Activated B cell treated with CpG ODN at 0.5 μM for 24 hours (primary cell): ENCODE results near the gene IL13RA1. TPM values are rescaled to one million over a fixed set of nuclear protein-coding genes. Genes with fewer than 3 reads are reported as not detected.

Source experiments
- ATAC-seq: fragments of 200-7000 bp; cut with Tn5 transposase; one replicate; pipeline ENCODE4 v1.10.0; 2021; ENCODE audit warnings: low read depth, mild to moderate bottlenecking, moderate library complexity
- CTCF ChIA-PET: fragments of 350-600 bp; sonication (Branson Sonifier 250); formaldehyde crosslinking; loops from one replicate; lab custom pipeline; 2021; ENCODE audit warnings: antibody characterized with exemption; lab: Charles Lee
- POLR2A ChIA-PET: fragments of 350-600 bp; sonication (Branson Sonifier 250); formaldehyde crosslinking; loops from one replicate; lab custom pipeline; 2021; ENCODE audit warnings: antibody characterized with exemption; lab: Charles Lee
- DNase-seq: peaks from one replicate; pipeline ENCODE4 v3.0.0; 2022
- H3K27ac Mint-ChIP-seq: one replicate; pipeline ENCODE4 v1.8.0; 2020; ENCODE audit warnings: mixed read lengths
- H3K27me3 Mint-ChIP-seq: one replicate; pipeline ENCODE4 v1.8.0; 2021; ENCODE audit warnings: mixed read lengths
- H3K36me3 Mint-ChIP-seq: one replicate; pipeline ENCODE4 v1.8.0; 2021; ENCODE audit warnings: low read depth, mixed read lengths
- H3K4me1 Mint-ChIP-seq: one replicate; pipeline ENCODE4 v1.8.0; 2021; ENCODE audit warnings: mixed read lengths
- H3K4me3 Mint-ChIP-seq: one replicate; pipeline ENCODE4 v1.8.0; 2020; ENCODE audit warnings: mild to moderate bottlenecking, mixed read lengths
- H3K9me3 Mint-ChIP-seq: one replicate; pipeline ENCODE4 v1.8.0; 2020; ENCODE audit warnings: mixed read lengths
- intact Hi-C: fragments of 100-400 bp; cut with micrococcal nuclease; formaldehyde crosslinking; loops from one replicate; pipeline ENCODE4 v1.15.1; 2024
- total RNA-seq: library from RNA; stranded (reverse); gene quantifications from 2 replicates; pipeline ENCODE4 v1.2.3, GENCODE V29; 2022
- TF ChIP-seq, protein P1 (sequence below): fragments of 200-600 bp; IDR thresholded peaks from one replicate; pipeline ENCODE4 v1.8.0; 2022; ENCODE audit warnings: antibody characterized with exemption, mild to moderate bottlenecking

Gene IL13RA1
- total RNA-seq, 1 donor from 2014 or later = 15.0 TPM

GRCh38 chrX:118751950-118752783 lies 24.8 kb downstream of the IL13RA1 start:
- peak; percentile 86 for ATAC-seq

DNA sequence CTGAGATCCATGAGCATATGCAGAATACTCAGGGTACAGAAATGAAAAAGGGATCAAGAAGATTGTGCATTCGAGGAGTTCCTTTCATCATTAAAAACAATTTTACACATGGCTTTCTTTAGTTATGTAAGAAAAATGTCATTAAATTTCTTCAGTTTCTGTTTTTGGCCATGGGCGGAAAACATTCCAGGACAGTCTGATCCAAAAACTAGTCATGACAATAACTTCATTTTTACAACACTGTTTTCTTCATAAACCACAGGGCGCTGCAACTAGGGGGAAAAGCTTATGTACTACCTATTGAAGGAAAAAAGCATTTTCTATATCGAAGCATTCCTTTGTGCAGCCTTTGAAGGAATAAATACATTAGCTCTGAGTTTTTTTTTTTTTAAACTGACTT lies 28.2 kb downstream of the IL13RA1 start:
- peaks cover 33% of the 10 kb centered on the region for H3K4me1 Mint-ChIP-seq
- no peaks in the 10 kb centered on the region for H3K27me3 Mint-ChIP-seq
- no peak for ATAC-seq
- CTCF ChIA-PET = no interaction called here
- POLR2A ChIA-PET = no interaction called here
- TF ChIP-seq, protein P1, sequence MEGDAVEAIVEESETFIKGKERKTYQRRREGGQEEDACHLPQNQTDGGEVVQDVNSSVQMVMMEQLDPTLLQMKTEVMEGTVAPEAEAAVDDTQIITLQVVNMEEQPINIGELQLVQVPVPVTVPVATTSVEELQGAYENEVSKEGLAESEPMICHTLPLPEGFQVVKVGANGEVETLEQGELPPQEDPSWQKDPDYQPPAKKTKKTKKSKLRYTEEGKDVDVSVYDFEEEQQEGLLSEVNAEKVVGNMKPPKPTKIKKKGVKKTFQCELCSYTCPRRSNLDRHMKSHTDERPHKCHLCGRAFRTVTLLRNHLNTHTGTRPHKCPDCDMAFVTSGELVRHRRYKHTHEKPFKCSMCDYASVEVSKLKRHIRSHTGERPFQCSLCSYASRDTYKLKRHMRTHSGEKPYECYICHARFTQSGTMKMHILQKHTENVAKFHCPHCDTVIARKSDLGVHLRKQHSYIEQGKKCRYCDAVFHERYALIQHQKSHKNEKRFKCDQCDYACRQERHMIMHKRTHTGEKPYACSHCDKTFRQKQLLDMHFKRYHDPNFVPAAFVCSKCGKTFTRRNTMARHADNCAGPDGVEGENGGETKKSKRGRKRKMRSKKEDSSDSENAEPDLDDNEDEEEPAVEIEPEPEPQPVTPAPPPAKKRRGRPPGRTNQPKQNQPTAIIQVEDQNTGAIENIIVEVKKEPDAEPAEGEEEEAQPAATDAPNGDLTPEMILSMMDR = no peak
- intact Hi-C loops = loop anchor here (10.0 kb wide), 1 partner anchor 61 kb away; no protein-coding TSS in a partner anchor
- H3K9me3 Mint-ChIP-seq = no peaks in the 10 kb centered on the region
- no peak for DNase-seq
- no peak overlapping the region for H3K27ac Mint-ChIP-seq
- H3K4me3 Mint-ChIP-seq = no peak overlapping the region
- peaks cover 8% of the 10 kb centered on the region for H3K36me3 Mint-ChIP-seq

More at GRCh38 chrX:118751950-118752783, 24.8 kb downstream of the IL13RA1 start:
- ChIA-PET POLR2A (interaction anchor here (0.7 to 1.2 kb wide), 2 partner anchors 23 to 38 kb away, joined by 6 read pairs; no protein-coding TSS in a partner anchor), CTCF (no interaction called here)
- H3K4me3 Mint-ChIP-seq = peak overlapping the region; percentile 53
- intact Hi-C loops = loop anchor here (1.0 to 10.0 kb wide), 3 partner anchors 23 to 57 kb away; no protein-coding TSS in a partner anchor
- no peaks in the 10 kb centered on the region for H3K27me3 Mint-ChIP-seq
- peak overlapping the region; percentile 88 for H3K27ac Mint-ChIP-seq
- H3K36me3 Mint-ChIP-seq = peaks cover 6% of the 10 kb centered on the region
- no peak for DNase-seq
- peaks cover 24% of the 10 kb centered on the region for H3K4me1 Mint-ChIP-seq
- TF ChIP-seq, protein P1 = no peak
- H3K9me3 Mint-ChIP-seq = no peaks in the 10 kb centered on the region

GRCh38 chrX:118756101-118756500 lies 28.7 kb downstream of the IL13RA1 start:
- intact Hi-C loops = loop anchor here (10.0 kb wide), 1 partner anchor 61 kb away; no protein-coding TSS in a partner anchor
- no peaks in the 10 kb centered on the region for H3K9me3 Mint-ChIP-seq
- H3K36me3 Mint-ChIP-seq = peaks cover 10% of the 10 kb centered on the region
- H3K4me3 Mint-ChIP-seq = no peak overlapping the region
- ChIA-PET POLR2A (no interaction called here), CTCF (no interaction called here)
- ATAC-seq (no peak), DNase-seq (no peak)
- H3K27ac Mint-ChIP-seq = no peak overlapping the region
- H3K4me1 Mint-ChIP-seq = peaks cover 31% of the 10 kb centered on the region
- TF ChIP-seq, protein P1 = no peak
- H3K27me3 Mint-ChIP-seq = no peaks in the 10 kb centered on the region

DNA sequence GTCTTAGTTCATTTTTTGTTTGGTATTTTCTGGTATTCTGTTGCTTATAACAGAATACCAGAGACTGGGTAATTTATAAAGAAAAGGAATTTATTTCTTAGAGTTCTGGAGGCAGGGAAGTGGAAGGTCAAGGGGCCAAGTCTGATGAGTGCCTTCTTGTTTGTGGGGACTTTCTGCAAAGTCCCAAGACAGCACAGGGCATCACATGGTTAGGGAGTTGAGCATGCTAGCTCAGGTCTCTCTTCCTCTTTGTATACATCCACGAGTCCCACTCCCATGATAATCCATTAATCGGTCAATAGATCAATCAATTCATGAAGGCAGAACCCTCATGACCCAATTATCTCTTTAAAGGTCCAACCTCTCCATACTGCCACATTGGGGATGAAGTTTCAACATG lies 31.1 kb downstream of the IL13RA1 start:
- Mint-ChIP-seq H3K36me3 (peaks cover 19% of the 10 kb centered on the region), H3K4me3 (no peak overlapping the region), H3K27ac (no peak overlapping the region), H3K27me3 (no peaks in the 10 kb centered on the region), H3K9me3 (no peaks in the 10 kb centered on the region), H3K4me1 (peaks cover 9% of the 10 kb centered on the region)
- DNase-seq (no peak), ATAC-seq (no peak)
- intact Hi-C loops = loop anchor here (10.0 kb wide), 1 partner anchor 64 kb away; no protein-coding TSS in a partner anchor
- TF ChIP-seq, protein P1 = no peak
- ChIA-PET POLR2A (no interaction called here), CTCF (no interaction called here)

DNA sequence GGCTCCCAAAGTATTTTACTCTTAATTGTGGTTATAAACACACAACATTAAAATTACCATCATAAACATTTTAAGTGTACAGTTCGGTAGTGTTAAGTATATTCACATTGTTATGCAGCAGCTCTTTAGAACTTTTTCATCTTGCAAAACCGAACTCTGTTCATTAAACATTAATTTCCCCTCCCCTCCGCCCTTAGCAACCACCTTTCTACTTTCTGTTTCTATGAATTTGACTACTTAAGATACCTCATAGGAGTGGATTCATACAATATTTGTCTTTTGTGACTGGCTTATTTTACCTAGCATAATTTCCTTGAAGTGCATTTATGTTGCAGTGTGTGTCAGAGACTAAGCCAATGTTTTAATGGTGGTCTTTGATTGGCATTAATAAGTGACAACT lies 32.6 kb downstream of the IL13RA1 start:
- ATAC-seq = no peak
- H3K4me3 Mint-ChIP-seq = no peak overlapping the region

More for the DNA sequence above, 32.6 kb downstream of the IL13RA1 start:
- ChIA-PET CTCF (no interaction called here), POLR2A (no interaction called here)
- no peak for DNase-seq
- Mint-ChIP-seq H3K36me3 (peaks cover 19% of the 10 kb centered on the region), H3K4me1 (peaks cover 9% of the 10 kb centered on the region), H3K27ac (no peak overlapping the region), H3K9me3 (no peaks in the 10 kb centered on the region), H3K27me3 (no peaks in the 10 kb centered on the region)
- TF ChIP-seq, protein P1 = no peak
- intact Hi-C loops = no loop called here
